A549 (cell line): ENCODE results near the gene MB21D2.

Source experiments
- CTCF ChIP-seq: fragments of >200 bp; sonication (Bioruptor Twin); formaldehyde crosslinking; IDR thresholded peaks from 3 replicates; pipeline ENCODE4 v1.5.1; 2016
- ELK1 ChIP-seq: fragments of 150-350 bp; IDR thresholded peaks from 2 replicates; pipeline ENCODE4 v1.6.1; 2014; ENCODE audit warnings: low read depth, mild to moderate bottlenecking, low read length
- FOSL2 ChIP-seq, 2 experiments: fragments of 450-650 bp in 1 of 2; fragments of >200 bp in 1 of 2; sonication (Bioruptor Twin) in 1 of 2; formaldehyde crosslinking; IDR thresholded peaks; 2 replicates each; pipeline versions ENCODE4 v1.5.0 to v1.6.1; 2016 to 2020; ENCODE audit warnings: mild to moderate bottlenecking in 1 of 2, moderate library complexity in 1 of 2
- HOXA7 ChIP-seq: fragments of 250-450 bp; sonication (Bioruptor Pico); IDR thresholded peaks from 2 replicates; pipeline ENCODE4 v1.5.0; 2020; ENCODE audit warnings: mild to moderate bottlenecking, moderate library complexity
- JUN ChIP-seq, 2 experiments: fragments of >200 bp; sonication (Bioruptor Twin); formaldehyde crosslinking; IDR thresholded peaks; 2 replicates in 1 of 2; 3 replicates in 1 of 2; pipeline ENCODE4 v1.6.1; 2016 to 2017
- NR3C1 ChIP-seq: fragments of >200 bp; sonication (Bioruptor Twin); formaldehyde crosslinking; IDR thresholded peaks from 3 replicates; pipeline ENCODE4 v1.6.1; 2017
- RNF2 ChIP-seq: fragments of 200-600 bp; sonication (generic); IDR thresholded peaks from 2 replicates; pipeline ENCODE4 v1.6.1; 2016; ENCODE audit warnings: low read depth, mild to moderate bottlenecking, antibody characterized with exemption, moderate library complexity, borderline replicate concordance
- ZSCAN20 ChIP-seq: fragments of 250-450 bp; sonication (Bioruptor Pico); IDR thresholded peaks from 2 replicates; pipeline ENCODE4 v1.8.0; 2022; ENCODE audit warnings: mild to moderate bottlenecking, moderate library complexity

GRCh38 chr3:192826214-192827006 is 91.2 kb downstream of the MB21D2 start:
- TF ChIP-seq HOXA7 (CRISPR knock-in tag) (no peak), RNF2 (no peak), ZSCAN20 (CRISPR knock-in tag) (no peak), ELK1 (no peak), NR3C1 (no peak), CTCF (no peak), JUN (IDR thresholded peaks at IDR 0.05) (no peak), FOSL2 (IDR thresholded peaks at IDR 0.05) (no peak), FOSL2 (CRISPR knock-in tag; IDR thresholded peaks at IDR 0.05) (no peak)
